Inflammatory macrophage (primary cell): ENCODE results near the gene DGKH.
"Not testable (repeated sequence)": the region's sequence is repeated elsewhere in the genome, so short reads cannot be mapped to it uniquely, and the experiment has no call there.

ENCODE experiments used
- DNase-seq, 2 donors: peaks; one replicate each; pipeline ENCODE4 v3.0.0-alpha.2; 2020 to 2022

DGKH gene

DNA sequence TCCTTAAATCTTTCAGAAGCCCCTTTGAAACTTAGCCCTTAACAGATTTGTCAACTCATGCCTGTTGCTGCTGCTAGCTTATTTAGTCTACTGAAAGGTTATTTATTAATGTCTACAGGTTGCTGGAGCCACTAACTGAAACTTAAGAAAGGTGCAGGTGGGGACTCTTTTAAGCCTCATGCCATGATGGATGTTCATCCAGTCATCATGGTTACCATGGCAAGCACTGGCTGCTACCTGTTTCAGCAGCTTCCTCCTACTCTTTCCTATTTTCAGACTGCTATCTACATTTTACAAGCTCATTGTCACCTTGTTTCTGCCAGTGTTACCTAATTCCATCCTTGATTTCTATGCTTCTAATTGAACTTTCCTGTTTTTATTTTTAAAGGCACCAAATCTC is 27.1 kb downstream of the DGKH start:
- no peak for DNase-seq

DNA sequence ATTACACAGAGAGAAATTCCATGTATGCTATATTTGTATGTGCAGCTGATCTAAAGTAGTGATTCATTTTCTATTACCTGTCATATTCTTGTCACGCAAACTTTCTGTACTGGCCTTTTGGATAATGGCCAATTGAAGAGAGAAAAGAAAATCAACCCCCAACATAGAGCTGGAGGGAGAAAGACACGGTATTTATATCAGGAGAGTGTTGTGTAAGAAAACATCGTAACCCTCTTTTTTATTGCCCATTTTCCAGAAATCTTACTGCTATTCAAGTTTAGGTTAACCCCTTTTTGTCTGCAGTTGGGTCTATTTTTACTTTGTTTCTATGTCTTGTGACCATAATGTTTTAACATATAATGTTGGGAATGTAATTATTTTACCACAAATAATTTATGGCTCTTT is 27.9 kb downstream of the DGKH start:
- no peak for DNase-seq

DNA sequence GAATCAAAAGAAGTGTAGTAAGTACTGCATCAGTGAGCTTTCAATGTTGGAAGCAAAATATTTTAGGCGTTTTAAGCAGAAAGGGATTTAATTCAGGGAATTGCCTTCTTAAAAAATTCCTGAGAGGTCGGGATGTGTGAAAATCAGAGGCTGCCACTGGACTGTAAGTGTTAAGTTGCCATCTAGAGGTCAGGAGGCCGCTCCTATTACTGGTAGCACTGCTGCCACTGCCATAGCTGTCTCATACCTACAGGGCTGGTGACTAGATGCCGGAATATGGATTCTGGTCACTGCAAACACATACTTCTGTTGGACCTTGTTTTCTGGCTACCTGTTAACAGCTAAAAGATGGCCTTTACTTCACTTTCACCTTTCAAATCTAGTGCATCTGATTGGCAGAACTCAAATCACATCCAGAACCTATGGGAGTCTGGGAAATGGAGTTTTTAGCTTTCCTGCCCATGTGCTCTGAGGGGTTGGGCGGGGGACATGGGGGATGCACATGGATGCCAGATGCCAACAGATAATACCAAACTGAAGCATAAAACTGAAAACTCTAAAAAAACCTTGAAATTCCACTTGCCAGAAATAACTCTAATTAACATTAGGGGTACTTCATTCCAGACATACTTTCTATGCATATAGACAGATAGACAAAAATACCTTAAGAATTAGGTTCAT is 29.8 kb downstream of the DGKH start:
- DNase-seq = no peak

DNA sequence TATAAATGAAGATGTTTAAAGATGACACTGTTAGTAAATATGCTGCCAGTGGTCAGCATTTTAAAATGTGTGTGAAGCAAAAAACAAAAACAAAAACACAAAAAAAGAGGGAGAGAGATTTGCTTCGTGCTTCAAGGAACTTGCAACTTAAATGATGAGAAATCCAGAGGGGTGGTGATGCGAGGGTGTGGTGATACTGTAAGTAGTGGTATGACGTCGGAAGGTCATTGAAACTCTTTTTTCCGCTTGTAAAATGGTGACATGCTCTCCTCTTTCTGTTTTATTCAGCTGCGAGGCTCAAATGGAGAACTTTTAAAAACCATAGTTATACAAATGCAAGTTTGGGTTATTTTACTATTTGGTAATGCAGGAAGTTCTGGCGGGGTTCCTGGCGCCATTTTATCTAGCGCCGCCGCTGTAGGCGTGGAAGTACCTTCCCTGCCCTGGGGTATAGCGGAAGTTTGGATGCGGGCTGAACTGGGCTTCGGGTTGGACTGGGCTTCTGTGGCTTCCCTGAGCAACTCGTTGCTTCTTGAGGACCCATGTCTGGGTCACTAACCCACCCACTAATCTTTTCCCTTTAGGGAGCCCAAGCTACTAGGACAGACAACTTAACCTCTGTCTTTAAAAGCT is 34.8 kb downstream of the DGKH start:
- DNase-seq = no peak

DNA sequence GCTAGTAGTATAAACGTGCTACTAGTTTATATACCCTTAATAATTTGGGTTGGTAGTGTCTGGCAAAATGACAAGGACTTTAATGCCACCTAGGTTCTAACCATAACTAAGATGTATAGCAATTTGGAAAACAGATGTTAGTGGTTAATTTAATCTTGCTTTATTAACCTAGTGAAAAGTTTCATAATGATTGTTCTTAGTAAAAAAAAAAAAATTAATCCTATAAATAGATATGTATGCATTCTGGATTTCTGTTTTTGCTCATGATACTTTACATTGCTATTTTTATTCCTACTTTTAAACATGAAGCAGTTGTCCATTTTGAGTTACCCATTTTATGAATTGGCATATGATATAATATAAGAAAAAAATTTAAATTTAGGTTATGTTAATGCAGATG is 36.3 kb downstream of the DGKH start:
- no peak for DNase-seq

DNA sequence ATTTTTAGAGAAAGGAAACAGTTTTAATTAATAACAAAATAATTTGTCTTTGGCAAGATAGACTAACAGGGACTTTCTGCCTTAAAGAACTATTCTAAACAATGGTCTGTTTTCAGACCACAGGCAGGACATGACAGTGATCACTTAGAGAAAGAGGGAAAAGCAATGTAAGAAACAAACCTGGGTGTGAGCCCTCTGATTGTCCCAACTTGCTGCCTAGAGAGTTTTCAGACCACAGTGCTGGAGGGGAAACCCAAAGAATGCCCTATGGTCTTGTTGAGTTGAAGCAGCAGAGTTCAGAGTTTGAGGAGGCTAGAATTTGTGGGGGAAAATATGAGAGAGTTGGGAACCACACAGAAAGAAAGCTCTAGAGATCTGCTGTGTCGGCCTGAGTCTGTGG is 38.1 kb downstream of the DGKH start:
- DNase-seq = no peak

DNA sequence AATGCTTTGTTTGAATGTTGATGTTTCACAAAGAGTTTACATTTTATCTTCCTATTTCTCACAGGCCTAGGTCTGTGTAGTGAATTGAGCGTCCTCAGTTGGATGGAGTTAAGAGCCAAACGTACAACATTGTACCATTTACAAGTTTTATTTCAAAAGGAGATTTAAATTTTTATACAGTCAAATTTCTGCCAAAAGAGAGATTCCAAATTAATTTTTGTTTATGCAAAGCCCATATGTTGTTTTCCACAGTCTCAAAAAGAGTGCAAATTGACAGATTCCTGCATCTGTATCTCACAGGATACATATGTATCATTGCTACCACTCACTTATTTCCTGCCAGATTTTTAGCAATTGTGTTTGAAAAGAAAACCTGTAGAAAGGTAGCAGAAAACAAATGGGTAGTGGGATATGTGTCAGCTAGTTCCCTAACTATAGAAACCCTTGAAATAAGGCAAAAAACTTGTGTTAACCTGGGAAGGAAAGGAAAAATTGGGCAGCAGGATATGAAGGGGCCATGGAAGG is 46.1 kb downstream of the DGKH start:
- DNase-seq = no peak

DNA sequence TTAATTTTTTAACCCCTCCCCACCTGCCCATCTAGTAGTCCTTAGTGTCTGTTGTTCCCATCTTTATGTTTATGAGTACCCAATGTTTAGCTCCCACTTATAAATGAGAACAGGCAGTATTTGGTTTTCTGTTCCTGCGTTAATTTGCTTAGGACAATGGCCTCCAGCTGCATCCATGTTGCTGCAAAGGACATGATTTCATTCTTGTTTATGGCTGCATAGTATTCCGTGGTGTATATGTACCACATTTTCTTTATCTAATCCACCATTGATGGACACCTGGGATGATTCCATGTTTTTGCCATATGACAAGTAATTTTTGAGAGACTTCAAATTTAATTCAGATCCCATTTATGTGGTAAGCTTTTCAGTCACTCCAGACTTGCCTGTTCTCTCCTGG is 47.8 kb downstream of the DGKH start:
- not testable (repeated sequence) for DNase-seq

DNA sequence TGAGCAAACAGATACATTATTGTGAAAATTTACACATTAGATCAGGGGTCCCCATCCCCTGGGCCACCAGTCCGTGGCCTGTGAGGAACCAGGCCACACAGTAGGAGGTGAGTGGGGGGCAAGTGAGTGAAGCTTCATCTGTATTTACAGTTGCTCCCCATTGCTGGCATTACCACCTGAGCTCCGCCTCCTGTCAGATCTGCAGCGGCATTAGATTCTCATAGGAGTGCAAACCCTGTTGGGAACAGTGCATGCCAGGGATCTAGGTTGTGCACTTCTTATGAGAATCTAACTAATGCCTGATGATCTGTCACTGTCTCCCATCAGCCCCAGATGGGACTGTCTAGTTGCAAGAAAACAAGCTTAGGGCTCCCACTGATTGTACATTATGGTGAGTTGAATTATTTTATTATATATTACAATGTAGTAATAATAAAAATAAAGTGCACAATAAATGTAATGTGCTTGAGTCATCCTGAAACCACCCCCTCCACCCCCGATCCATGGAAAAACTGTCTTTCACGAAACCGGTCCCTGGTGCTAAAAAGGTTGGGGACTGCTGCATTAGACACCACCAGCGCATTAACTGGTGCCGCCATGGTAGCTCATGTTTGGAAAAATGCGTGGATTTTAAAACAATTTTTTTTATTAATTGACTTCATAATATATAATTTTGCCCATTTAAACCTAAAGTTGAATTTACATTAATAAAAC is 51.7 kb downstream of the DGKH start:
- no peak for DNase-seq

DNA sequence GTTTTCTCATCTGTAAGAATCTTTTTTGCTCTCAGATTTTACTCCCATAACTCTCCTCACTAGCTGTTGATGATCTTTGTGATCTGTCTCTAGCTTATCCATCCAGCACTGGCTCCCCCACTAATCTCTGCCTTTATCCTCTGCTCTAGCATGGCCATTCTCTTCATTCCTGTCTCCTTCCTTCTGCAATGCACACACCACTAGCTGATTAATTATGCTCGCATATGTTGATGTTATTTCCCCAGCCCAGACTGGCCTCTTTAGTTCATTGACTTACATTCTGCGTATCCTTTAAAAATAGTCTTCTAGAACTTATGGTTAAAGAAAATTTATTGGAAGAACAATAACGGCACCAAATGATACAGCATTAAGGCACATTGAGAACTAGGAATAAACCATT is 52.5 kb downstream of the DGKH start:
- DNase-seq = no peak

DNA sequence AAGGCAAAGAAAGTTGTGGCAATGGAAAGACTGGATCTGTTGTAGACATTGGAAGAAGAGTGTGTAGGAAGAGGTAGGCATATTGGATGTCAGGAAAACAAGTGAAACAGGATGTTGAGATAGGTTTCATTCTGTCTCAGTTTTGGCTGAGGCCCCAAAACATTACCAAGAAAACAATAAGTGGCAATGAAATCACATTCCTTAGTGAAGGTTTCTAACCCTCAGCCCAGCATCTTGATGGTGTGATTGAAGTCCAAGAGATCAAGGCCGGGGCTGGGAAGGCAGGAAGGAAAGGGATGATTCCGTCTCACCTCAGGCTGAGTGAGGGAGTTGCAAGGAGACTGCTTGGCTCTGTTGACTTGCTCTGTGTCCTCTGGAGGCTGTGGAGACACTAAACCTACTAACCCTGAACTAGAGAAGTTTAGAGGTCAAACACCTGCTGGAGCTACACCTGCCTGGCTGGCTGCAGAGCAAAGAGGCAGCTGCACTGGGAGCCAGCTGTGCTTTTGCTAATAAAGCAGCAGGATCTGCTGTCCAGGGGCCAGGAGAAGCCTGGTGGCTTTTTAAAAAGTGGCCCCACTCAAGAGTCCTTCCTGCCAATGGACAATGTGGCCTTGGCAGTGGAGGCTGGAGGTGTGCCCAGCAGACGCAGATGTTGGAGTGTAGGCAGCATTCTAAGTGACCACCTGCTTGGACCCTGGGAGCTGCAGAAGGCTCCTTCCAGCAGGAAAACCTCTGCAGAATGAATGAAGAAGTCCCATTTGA is 53.6 kb downstream of the DGKH start:
- DNase-seq = no peak

DNA sequence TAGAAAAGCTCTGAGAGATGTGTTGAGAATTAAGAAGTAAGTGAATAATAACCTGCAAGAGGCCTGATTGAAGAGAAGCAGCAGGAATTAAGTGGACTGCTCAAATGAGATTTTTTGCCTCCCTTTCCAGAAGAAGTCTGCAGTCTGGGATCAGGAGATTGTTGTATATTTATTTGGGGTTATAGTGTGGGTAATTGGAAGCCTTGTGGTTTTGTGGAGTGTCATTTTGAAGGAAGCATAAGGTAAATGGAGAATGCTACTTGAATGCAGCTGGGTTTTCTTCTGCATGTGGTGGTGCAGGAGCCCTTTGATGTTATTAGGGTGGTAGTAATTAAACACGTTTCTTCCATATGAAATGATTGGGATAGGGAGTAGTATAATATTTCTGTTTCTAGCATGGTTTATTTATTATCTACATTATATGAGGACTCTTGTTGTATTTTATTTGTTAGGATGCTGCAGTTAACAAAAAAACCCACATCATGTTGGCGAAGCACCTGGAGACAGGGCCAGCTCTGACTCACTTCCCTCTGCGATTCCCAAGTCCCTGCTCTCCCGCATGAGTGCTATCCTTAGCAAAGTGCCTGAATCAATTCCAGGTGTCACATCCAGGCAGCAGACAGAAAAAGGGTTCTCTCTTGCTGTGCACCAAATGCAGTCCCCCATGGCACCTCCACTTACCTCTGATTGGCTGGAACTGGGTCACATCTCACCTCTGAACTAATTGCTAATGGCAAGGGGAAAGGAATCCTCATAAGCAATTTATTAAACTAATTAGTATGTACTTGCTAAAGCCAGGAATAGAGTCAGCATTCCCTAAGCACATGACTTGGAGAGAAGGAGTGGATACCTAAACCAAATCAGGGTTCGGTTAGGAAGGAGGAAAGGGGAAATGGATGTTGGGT is 54.8 kb downstream of the DGKH start:
- DNase-seq = no peak

DNA sequence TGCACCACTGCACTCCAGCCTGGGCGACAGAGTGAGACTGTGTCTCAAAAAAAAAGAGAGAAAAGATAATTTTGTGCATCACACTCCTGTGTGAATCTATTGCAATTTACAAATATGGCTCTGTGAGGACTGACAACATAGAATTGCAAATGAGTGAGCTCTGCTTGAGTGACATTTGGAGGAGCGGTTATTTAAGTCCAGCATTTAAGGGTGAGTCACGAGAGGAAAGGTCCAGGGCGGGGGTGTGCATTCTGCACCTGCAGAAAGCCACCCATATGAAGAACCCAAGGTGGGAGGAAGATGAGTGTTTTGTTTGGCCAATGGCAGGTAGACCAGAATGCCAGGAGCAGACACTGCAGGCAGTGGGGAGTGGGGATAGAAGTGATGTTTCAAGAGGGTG is 58.5 kb downstream of the DGKH start:
- DNase-seq = no peak

DNA sequence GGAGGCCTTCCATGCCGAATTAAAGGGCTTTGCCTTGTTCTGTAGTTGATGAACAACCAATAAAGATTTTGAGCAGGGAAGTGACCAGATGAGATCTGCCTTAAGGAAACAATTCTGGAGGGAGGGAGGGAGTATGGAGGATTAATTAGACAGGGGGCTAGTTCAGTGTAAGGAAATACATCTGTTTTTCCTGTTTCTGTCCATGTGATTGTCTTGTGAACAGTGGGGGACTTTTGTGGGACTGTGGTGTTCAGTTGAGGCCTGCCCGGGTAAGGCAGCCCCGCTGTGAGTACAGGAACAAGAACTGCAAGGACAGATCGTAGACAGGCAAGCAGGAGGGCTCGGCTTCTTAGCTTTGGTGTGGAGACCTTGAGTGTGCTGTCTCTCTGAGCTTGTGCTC is 59.0 kb downstream of the DGKH start:
- DNase-seq = no peak

DNA sequence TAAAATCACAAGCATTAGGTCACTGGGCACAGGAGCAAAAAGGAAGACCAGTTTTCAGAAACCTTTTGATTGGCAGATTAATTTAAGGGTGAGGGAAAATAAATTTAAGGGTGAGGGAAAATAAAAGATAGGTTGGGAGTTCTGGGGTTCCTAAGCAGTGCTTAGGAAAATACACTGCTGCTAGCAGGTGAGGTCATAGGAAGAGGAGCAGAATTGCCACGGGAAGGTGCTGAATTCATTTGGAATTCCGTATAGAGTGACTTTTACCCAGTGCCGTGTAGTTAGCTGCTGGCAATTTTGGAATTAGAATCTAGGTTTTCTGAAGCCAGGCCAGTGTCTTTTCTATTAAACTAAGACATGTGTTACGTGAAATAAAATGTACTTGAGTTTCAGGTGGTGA is 59.8 kb downstream of the DGKH start:
- no peak for DNase-seq

DNA sequence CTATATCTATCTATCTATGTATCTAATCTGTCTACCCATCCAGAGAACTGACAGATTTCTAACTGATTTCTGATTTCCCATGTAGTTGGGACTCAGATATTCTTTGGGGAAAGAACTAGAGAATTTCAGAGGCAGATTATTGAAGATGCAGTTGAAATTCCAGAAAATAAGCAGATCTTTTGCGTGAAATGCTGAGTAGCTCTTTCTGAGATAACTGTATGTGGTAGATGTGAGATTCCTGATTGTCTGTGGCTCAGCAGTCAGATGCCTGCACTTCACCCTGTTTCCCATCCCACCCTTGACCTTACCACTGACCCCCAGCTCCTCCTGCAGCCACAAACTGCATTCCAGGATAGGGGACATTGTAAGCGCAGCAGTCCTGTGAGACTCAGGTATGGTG is 61.5 kb downstream of the DGKH start:
- DNase-seq = no peak

DNA sequence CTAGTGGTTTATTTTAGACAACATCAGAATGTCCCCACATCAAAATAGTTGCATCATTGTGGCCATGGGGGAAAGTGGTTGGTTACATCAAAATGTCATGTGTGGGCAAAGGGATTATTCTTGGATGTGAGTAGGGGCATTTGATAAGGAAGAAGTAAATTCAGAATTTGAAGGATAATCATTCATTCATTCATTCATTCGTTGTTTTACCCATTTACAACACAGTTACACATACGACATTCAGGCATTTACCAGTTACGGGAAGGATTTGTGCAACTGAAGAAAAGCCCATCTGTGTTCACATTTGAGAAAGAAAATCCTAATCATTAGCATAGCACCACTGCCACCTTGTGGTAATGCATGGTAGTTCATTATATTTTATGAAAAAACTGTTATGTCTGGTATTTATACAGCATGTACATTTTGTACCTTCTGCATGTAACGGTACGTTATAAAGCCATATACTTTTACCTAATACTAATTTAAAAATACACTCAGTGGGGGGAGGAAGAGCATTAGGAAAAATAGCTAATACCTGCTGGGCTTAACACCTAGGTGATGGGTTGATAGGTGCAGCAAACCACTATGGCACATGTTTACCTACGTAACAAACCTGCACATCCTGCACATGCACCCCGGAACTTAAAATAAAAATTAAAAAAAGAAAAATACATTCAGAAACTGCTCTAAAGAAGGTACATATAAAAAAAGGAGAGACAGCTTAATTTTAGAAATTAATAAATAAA is 62.1 kb downstream of the DGKH start:
- DNase-seq = peak; percentile 68 to 91

DNA sequence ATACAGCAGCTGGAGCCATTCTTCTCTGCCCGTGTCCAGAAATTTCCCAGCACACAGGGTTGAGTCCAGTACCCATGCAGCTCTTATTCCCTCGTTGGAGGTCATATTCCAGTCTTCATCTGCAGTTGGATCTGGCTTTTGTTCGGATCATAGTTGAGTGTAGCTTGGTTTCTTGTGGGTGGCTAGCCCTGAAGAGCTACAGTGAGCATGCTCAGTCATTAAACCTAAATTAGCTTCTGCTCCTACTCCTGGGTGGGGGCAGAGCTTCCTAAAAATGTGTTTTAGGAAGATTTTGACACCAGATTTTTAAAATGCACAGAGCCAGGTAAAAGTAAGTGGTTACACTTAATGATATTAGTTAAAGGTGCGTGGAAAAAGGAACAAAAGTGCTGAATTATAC is 64.4 kb downstream of the DGKH start:
- DNase-seq = no peak

DNA sequence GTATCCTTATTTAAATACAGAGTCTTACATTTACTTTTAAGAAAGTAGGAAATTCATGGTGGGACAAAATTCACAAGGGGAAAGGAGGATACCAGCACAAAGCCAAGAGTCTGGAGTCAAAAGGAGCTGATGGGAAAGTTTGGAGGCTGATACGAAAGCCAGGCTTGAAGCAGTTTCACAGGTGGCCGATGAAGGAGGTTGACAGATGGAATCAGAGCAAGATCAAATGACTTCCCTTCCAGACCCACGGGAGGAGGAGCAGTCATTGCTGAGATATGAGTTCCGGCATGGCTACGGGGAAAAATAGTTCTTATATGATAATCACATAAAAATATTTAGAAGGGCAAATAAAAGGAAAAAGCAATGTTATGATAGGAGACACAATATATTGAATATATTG is 65.0 kb downstream of the DGKH start:
- no peak for DNase-seq

DNA sequence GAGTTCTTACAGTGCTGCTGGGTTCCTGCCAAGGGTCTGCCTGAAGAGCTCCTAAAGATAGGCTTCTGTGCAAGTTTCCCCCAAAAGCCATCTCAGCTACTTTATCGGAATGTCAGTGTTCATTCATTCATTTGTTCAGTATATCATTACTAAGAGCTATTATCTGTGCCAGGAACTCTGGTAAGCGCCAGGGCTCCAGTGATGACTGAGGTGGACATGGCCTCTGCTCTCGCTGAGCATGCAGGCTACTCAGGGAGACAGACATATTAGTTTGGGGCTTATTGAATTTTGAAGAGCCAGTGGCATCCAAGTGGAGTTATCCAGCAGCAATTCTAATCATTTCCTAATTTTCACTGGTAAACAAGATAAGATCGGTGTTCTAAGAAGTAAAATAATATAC is 65.8 kb downstream of the DGKH start:
- DNase-seq = no peak

DNA sequence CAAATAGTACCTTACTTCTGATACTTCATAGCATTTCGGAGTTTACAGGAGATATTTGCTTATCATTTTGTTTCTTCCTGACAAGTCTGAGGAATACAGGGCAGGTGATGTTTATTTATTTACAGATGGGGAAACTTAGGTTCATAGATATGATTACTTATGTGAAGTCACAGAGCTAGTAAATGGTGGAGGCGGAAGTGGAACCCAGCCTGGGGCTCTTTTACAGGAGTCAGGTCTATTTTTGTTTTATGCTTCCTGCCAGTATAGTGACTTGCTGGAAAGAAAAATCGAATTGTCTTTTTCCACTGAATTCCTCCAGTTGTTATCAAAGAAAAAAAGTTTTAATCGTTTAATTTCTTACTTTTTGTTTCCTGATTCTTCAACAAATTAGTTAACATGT is 66.5 kb downstream of the DGKH start:
- DNase-seq = no peak
